ENCODE data around the gene LBH. TPM values are rescaled to one million over a fixed set of nuclear protein-coding genes. Genes with fewer than 3 reads are reported as not detected.

Gene LBH
- total RNA-seq, 1 donor from 2014 or later = 137 TPM

DNA sequence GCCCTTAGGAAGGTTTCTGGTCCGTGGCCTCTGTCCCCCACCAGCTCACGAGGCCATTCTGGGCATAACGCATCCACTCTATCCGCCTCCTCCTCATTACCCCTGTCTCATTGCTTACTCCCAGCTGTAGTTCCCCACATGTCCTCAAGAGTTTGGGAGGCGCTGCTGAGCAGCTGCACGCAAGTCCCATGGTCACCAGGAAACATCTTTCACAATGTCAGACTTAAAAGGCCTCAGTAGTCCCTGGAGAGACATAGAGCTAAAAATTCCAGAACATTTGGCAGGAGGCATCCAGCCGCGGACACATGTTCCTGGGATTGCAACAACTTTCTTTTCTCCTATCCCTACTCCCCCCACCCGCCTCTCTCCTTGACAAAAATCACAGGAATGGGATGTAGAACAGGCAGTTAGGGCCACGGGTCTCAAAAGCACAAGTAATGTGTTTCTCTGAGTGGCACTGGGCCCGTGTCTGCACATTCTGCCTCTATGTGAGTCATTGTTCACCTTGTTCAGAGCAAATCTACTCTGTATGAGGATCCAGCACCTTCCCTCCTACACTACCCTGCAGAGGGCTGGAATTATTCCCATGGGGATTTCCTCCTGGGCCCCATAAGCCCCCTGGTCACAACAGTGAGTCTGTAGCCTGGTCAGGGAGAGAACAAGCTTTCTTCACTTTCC, 8.1 kb downstream of the LBH start:
- TF ChIP-seq, protein P1, sequence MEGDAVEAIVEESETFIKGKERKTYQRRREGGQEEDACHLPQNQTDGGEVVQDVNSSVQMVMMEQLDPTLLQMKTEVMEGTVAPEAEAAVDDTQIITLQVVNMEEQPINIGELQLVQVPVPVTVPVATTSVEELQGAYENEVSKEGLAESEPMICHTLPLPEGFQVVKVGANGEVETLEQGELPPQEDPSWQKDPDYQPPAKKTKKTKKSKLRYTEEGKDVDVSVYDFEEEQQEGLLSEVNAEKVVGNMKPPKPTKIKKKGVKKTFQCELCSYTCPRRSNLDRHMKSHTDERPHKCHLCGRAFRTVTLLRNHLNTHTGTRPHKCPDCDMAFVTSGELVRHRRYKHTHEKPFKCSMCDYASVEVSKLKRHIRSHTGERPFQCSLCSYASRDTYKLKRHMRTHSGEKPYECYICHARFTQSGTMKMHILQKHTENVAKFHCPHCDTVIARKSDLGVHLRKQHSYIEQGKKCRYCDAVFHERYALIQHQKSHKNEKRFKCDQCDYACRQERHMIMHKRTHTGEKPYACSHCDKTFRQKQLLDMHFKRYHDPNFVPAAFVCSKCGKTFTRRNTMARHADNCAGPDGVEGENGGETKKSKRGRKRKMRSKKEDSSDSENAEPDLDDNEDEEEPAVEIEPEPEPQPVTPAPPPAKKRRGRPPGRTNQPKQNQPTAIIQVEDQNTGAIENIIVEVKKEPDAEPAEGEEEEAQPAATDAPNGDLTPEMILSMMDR (IDR thresholded peaks at IDR 0.05) = peak; percentile 96
- DNase-seq (peak; percentile 72), ATAC-seq (peak; percentile 84 to 87)
- Histone ChIP-seq H3K27me3 (ENCODE audit: low read depth) (no peaks in the 10 kb centered on the region), H3K4me1 (peaks cover 79% of the 10 kb centered on the region), H3K27ac (peak overlapping the region; percentile 70), H3K4me3 (peak overlapping the region; percentile 82), H3K9me3 (no peaks in the 10 kb centered on the region), H3K36me3 (peaks cover 22% of the 10 kb centered on the region)
- intact Hi-C loops (cut with DNase I) = no loop called here

GRCh38 chr2:30239986-30240752, 8.8 kb downstream of the LBH start:
- Histone ChIP-seq H3K4me1 (peaks cover 75% of the 10 kb centered on the region), H3K9me3 (no peaks in the 10 kb centered on the region), H3K4me3 (peak overlapping the region; percentile 82), H3K36me3 (peaks cover 15% of the 10 kb centered on the region), H3K27ac (peak overlapping the region; percentile 70), H3K27me3 (ENCODE audit: low read depth) (no peaks in the 10 kb centered on the region)
- intact Hi-C loops (cut with DNase I) = no loop called here
- TF ChIP-seq, protein P1 (IDR thresholded peaks at IDR 0.05) = no peak
- ATAC-seq = peak; percentile 36 to 46
- DNase-seq = no peak

DNA sequence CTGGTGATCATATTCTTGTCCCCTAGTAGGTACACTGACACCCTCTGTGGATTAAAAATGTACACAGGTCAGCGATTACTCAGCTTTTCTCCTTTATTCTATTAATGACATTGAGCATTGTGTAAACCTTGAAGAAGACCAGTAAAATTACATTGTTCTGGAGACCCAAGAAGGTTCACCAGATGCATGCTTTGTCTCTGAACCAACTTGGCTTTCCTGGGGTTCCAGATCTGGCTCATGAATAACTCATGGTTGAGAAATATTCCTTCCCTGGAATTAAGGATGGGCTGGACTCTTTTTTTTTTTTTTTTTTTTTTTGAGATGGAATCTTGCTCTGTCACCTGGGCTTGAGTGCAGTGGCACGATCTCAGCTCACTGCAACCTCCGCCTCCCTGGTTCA, 11.9 kb downstream of the LBH start:
- Histone ChIP-seq H3K27me3 (ENCODE audit: low read depth) (no peaks in the 10 kb centered on the region), H3K27ac (no peak overlapping the region), H3K4me1 (peaks cover 62% of the 10 kb centered on the region), H3K4me3 (no peak overlapping the region), H3K36me3 (no peaks in the 10 kb centered on the region), H3K9me3 (no peaks in the 10 kb centered on the region)
- DNase-seq = no peak
- intact Hi-C loops (cut with DNase I) = no loop called here
- TF ChIP-seq, protein P1 (IDR thresholded peaks at IDR 0.05) = no peak
- no peak for ATAC-seq

- DNase-seq (no peak), ATAC-seq (no peak)
- Histone ChIP-seq H3K4me3 (no peak overlapping the region), H3K27me3 (ENCODE audit: low read depth) (no peaks in the 10 kb centered on the region), H3K27ac (no peak overlapping the region), H3K36me3 (no peaks in the 10 kb centered on the region), H3K4me1 (peaks cover 64% of the 10 kb centered on the region), H3K9me3 (no peaks in the 10 kb centered on the region)
- intact Hi-C loops (cut with DNase I) = no loop called here
- TF ChIP-seq, protein P1 (IDR thresholded peaks at IDR 0.05) = no peak
Observed at GRCh38 chr2:30245364-30245763, 14.0 kb downstream of the LBH start.

DNA sequence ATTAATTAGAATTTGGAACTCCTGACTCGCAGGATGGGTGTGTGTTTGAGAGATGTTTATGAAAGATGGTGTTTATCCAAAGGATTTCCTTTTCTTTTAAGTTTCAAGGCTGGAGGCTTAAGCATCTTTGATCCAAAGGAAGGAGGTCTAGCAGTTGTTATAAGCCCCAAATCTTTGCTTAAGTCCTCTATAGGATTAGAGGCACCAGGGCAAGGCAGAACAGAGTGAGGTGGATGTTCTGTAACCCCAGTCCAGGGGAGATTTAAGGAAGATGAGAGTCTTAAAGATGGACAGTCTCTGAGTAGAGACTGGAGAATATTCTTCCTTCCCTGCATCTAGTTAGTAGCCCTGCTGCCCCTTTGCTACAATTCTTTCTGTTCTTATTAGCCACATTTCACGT, 17.5 kb downstream of the LBH start:
- Histone ChIP-seq H3K36me3 (no peaks in the 10 kb centered on the region), H3K27ac (peak overlapping the region; percentile 57), H3K27me3 (ENCODE audit: low read depth) (no peaks in the 10 kb centered on the region), H3K4me1 (peaks cover 79% of the 10 kb centered on the region), H3K4me3 (no peak overlapping the region), H3K9me3 (no peaks in the 10 kb centered on the region)
- intact Hi-C loops (cut with DNase I) = no loop called here
- TF ChIP-seq, protein P1 (IDR thresholded peaks at IDR 0.05) = no peak
- DNase-seq (no peak), ATAC-seq (no peak)
